ENCODE data around the gene ANKRD6. TPM values are rescaled to one million over a fixed set of nuclear protein-coding genes. Genes with fewer than 3 reads are reported as not detected.

ANKRD6 gene
- total RNA-seq, 1 experiment from 2014 or later = 2.4 TPM

DNA sequence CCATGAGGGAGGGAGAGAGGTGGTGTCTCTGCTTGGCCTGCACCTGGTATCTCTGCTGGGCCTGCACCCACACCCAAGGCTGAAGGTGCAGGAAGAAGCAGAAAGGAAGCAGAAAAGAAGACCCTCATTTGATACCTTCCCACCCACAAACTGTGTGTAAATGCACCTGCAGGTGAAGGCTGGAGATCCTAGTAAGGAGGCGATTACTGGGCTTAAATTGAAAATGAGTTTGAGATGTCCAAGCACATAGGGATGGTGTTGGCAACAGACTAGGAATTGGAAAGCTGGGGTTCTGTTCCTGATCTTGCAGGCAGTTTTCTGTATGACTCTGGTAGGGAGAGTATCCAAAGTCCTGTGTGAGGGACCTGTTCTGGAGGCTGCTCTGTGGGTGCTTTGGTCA, 130.9 kb downstream of the ANKRD6 start:
- ChIA-PET CTCF (no interaction called here), POLR2A (no interaction called here)
- Histone ChIP-seq H3K36me3 (ENCODE audit: control insufficient read depth, insufficient read depth, low read length) (no peaks in the 10 kb centered on the region), H3K4me3 (ENCODE audit: low read depth in 2 of 2, low read length in 2 of 2) (no peak overlapping the region), H3K9me3 (ENCODE audit: control insufficient read depth, insufficient read depth, low read depth, low read length) (no peaks in the 10 kb centered on the region), H3K4me1 (ENCODE audit: control insufficient read depth, insufficient read depth, low read length) (no peaks in the 10 kb centered on the region), H3K27ac (ENCODE audit: low read length) (no peak overlapping the region), H3K27me3 (ENCODE audit: control insufficient read depth, insufficient read depth, low read length) (peaks cover 7% of the 10 kb centered on the region; the same call in 1 of the 2 replicates)
- in situ Hi-C loops (cut with HindIII; ENCODE audit: low pct_unique_long_range_greater_than_20kb, low sequenced_read_pairs) (no loop called here), intact Hi-C loops (cut with micrococcal nuclease; ENCODE audit: unreplicated experiment) (no loop called here)
- ATAC-seq (no peak), DNase-seq (ENCODE audit: low read depth, low spot score) (no peak)
- BruUV-seq (replicated peaks) = no TSS peak
- no peak for TF ChIP-seq SIN3A (IDR thresholded peaks at IDR 0.05; ENCODE audit: borderline replicate concordance, insufficient read depth, low read depth, low read length)
- no peak for TF ChIP-seq TCF7L2 (IDR thresholded peaks at IDR 0.05; ENCODE audit: low read depth, low read length)
- TF ChIP-seq POLR2AphosphoS5 (IDR thresholded peaks at IDR 0.05; ENCODE audit: low read depth, low read length) = no peak
- TF ChIP-seq, protein P1, sequence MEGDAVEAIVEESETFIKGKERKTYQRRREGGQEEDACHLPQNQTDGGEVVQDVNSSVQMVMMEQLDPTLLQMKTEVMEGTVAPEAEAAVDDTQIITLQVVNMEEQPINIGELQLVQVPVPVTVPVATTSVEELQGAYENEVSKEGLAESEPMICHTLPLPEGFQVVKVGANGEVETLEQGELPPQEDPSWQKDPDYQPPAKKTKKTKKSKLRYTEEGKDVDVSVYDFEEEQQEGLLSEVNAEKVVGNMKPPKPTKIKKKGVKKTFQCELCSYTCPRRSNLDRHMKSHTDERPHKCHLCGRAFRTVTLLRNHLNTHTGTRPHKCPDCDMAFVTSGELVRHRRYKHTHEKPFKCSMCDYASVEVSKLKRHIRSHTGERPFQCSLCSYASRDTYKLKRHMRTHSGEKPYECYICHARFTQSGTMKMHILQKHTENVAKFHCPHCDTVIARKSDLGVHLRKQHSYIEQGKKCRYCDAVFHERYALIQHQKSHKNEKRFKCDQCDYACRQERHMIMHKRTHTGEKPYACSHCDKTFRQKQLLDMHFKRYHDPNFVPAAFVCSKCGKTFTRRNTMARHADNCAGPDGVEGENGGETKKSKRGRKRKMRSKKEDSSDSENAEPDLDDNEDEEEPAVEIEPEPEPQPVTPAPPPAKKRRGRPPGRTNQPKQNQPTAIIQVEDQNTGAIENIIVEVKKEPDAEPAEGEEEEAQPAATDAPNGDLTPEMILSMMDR (IDR thresholded peaks at IDR 0.05) = no peak
- TF ChIP-seq, protein P2, sequence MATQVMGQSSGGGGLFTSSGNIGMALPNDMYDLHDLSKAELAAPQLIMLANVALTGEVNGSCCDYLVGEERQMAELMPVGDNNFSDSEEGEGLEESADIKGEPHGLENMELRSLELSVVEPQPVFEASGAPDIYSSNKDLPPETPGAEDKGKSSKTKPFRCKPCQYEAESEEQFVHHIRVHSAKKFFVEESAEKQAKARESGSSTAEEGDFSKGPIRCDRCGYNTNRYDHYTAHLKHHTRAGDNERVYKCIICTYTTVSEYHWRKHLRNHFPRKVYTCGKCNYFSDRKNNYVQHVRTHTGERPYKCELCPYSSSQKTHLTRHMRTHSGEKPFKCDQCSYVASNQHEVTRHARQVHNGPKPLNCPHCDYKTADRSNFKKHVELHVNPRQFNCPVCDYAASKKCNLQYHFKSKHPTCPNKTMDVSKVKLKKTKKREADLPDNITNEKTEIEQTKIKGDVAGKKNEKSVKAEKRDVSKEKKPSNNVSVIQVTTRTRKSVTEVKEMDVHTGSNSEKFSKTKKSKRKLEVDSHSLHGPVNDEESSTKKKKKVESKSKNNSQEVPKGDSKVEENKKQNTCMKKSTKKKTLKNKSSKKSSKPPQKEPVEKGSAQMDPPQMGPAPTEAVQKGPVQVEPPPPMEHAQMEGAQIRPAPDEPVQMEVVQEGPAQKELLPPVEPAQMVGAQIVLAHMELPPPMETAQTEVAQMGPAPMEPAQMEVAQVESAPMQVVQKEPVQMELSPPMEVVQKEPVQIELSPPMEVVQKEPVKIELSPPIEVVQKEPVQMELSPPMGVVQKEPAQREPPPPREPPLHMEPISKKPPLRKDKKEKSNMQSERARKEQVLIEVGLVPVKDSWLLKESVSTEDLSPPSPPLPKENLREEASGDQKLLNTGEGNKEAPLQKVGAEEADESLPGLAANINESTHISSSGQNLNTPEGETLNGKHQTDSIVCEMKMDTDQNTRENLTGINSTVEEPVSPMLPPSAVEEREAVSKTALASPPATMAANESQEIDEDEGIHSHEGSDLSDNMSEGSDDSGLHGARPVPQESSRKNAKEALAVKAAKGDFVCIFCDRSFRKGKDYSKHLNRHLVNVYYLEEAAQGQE (IDR thresholded peaks at IDR 0.05; ENCODE audit: insufficient read depth in 1 of 2, low read depth in 2 of 2, low read length in 1 of 2) = no peak

DNA sequence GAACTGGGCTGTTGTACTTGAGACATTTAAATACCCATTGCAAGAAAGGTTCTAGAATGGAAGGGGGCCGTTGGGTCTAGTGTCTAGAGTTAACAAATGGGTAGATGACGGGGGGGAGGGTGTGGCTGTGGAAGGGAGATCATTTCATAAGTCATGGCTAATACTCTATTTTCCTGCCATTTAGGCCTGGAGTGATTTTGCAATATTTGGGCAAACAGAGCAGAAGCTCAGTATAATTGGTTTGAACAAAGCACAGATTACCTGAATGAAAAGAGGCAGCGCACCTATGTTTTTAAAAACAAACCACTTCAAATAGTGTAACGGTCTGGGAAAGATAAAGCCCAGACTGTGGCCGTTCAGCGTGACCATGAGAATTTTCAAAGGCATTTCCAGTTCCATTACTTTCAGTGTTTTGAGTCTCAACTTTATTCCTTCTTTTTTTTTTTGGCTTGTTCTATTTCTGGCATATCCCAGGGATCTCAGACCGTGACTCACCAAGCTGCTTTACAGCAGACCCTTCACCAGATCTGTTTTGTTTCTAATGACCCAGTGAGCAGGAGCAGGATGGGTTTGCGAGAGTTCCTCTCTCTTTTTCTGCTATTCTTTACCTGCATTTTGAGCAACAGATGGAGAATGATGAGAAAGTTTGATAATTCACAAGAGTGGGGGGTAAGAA, 131.9 kb downstream of the ANKRD6 start:
- H3K27me3 ChIP-seq (ENCODE audit: control insufficient read depth, insufficient read depth, low read length) = peaks cover 7% of the 10 kb centered on the region; the same call in 1 of the 2 replicates
- BruUV-seq (replicated peaks) = no TSS peak
- no peaks in the 10 kb centered on the region for H3K4me1 ChIP-seq (ENCODE audit: control insufficient read depth, insufficient read depth, low read length)
- no peaks in the 10 kb centered on the region for H3K36me3 ChIP-seq (ENCODE audit: control insufficient read depth, insufficient read depth, low read length)
- no peaks in the 10 kb centered on the region for H3K9me3 ChIP-seq (ENCODE audit: control insufficient read depth, insufficient read depth, low read depth, low read length)
- in situ Hi-C loops (cut with HindIII; ENCODE audit: low pct_unique_long_range_greater_than_20kb, low sequenced_read_pairs) (no loop called here), intact Hi-C loops (cut with micrococcal nuclease; ENCODE audit: unreplicated experiment) (no loop called here)
- TF ChIP-seq, protein P2 (IDR thresholded peaks at IDR 0.05; ENCODE audit: insufficient read depth in 1 of 2, low read depth in 2 of 2, low read length in 1 of 2) = no peak
- TF ChIP-seq POLR2AphosphoS5 (IDR thresholded peaks at IDR 0.05; ENCODE audit: low read depth, low read length) = no peak
- TF ChIP-seq SIN3A (IDR thresholded peaks at IDR 0.05; ENCODE audit: borderline replicate concordance, insufficient read depth, low read depth, low read length) = no peak
- no peak overlapping the region for H3K27ac ChIP-seq (ENCODE audit: low read length)
- CTCF ChIA-PET = no interaction called here
- POLR2A ChIA-PET = no interaction called here
- no peak for ATAC-seq
- no peak overlapping the region for H3K4me3 ChIP-seq (ENCODE audit: low read depth in 2 of 2, low read length in 2 of 2)
- DNase-seq (ENCODE audit: low read depth, low spot score) = no peak
